ENCODE data around the gene NEK2. TPM values are rescaled to one million over a fixed set of nuclear protein-coding genes. Genes with fewer than 3 reads are reported as not detected.

The NEK2 gene
- total RNA-seq, 1 experiment from 2014 or later, result 50.2 TPM

GRCh38 chr1:211703812-211704537, 28.6 kb upstream of the NEK2 start:
- CTCF ChIA-PET, result no interaction called here
- ATAC-seq, result no peak
- no TSS peak for BruUV-seq (replicated peaks)

More at GRCh38 chr1:211703812-211704537, 28.6 kb upstream of the NEK2 start:
- intact Hi-C loops (cut with micrococcal nuclease), result no loop called here
- no peak overlapping the region for H2AFZ ChIP-seq (ENCODE audit: low read depth, low read length, poor library complexity, severe bottlenecking)
- H4K20me1 ChIP-seq (ENCODE audit: insufficient read depth), result no peaks in the 10 kb centered on the region
- H3K9ac ChIP-seq (ENCODE audit: low read length), result no peak overlapping the region
- H3K9me2 ChIP-seq (ENCODE audit: insufficient read depth), result no peaks in the 10 kb centered on the region
- H3K36me3 ChIP-seq (ENCODE audit: control insufficient read depth in 1 of 2, insufficient read depth in 2 of 2, low read length in 2 of 2), result no peaks in the 10 kb centered on the region
- DNase-seq (ENCODE audit: low read depth, low spot score), result no peak
- H3K79me2 ChIP-seq (ENCODE audit: insufficient read depth, low read length), result no peaks in the 10 kb centered on the region
- H3K4me3 ChIP-seq (replicated peaks in 1 of 2; ENCODE audit: low read depth in 1 of 2, low read length in 2 of 2), result no peak overlapping the region
- H3K27me3 ChIP-seq (ENCODE audit: insufficient read depth, low read length), result no peaks in the 10 kb centered on the region
- peaks cover 0 to 3% of the 10 kb centered on the region in 2 experiments; a peak in 2 of 4 replicates for H3K4me1 ChIP-seq (ENCODE audit: control insufficient read depth in 1 of 2, insufficient read depth in 2 of 2, low read length in 2 of 2)
- POLR2A ChIA-PET, result no interaction called here
- H3K27ac ChIP-seq (ENCODE audit: low read depth, low read length), result no peak overlapping the region
- H3K4me2 ChIP-seq (ENCODE audit: low read length), result no peak overlapping the region
- no peaks in the 10 kb centered on the region for H3K9me3 ChIP-seq (ENCODE audit: control insufficient read depth in 1 of 2, insufficient read depth in 1 of 2, low read depth in 1 of 2, low read length in 2 of 2)
- TF ChIP-seq YY1 (IDR thresholded peaks at IDR 0.05; ENCODE audit: extremely low read depth, insufficient replicate concordance, low read depth, low read length) (no peak), MAX (IDR thresholded peaks at IDR 0.05) (no peak), ZNF274 (IDR thresholded peaks at IDR 0.05; ENCODE audit: low read depth, low read length) (no peak), SRF (IDR thresholded peaks at IDR 0.05; ENCODE audit: low read depth) (no peak), CEBPB (IDR thresholded peaks at IDR 0.05; ENCODE audit: low read depth) (no peak), REST (IDR thresholded peaks at IDR 0.05; ENCODE audit: low read depth) (no peak), RAD21 (IDR thresholded peaks at IDR 0.05; ENCODE audit: low read depth) (no peak), EZH2 (IDR thresholded peaks at IDR 0.05) (no peak), POLR2A (IDR thresholded peaks at IDR 0.05; ENCODE audit: borderline replicate concordance, extremely low read depth, insufficient read depth, insufficient read length) (no peak), ELF1 (IDR thresholded peaks at IDR 0.05; ENCODE audit: borderline replicate concordance, low read depth) (no peak), JUND (IDR thresholded peaks at IDR 0.05) (no peak), EGR1 (IDR thresholded peaks at IDR 0.05; ENCODE audit: low read depth) (no peak), SIN3A (IDR thresholded peaks at IDR 0.05; ENCODE audit: low read depth) (no peak), TCF7L2 (IDR thresholded peaks at IDR 0.05; ENCODE audit: borderline replicate concordance, extremely low read depth, insufficient read depth, insufficient read length) (no peak), POLR2AphosphoS5 (IDR thresholded peaks at IDR 0.05; ENCODE audit: low read depth, low read length) (no peak), CTCF (IDR thresholded peaks at IDR 0.05 in 2 of 3, conservative IDR thresholded peaks at IDR 0.05 in 1 of 3; ENCODE audit: borderline replicate concordance in 1 of 3, insufficient read depth in 1 of 3, low read depth in 2 of 3, low read length in 2 of 3) (no peak), SP1 (IDR thresholded peaks at IDR 0.05; ENCODE audit: low read depth) (no peak)
- RAD21 ChIA-PET (ENCODE audit: low non-redundant PET in 1 of 2, low total read pairs in 2 of 2, uncharacterized antibody in 2 of 2, unreplicated experiment in 2 of 2), result no interaction called here
